ENCODE measurements around the gene TRPV3. TPM values are rescaled to one million over a fixed set of nuclear protein-coding genes. Genes with fewer than 3 reads are reported as not detected.

TRPV3 gene
- total and polyA plus RNA-seq, 2 of the 13 experiments (the other 11 are each of a cell fraction or from before 2014, with no cell fraction given), result 0.90 to 1.0 TPM

DNA sequence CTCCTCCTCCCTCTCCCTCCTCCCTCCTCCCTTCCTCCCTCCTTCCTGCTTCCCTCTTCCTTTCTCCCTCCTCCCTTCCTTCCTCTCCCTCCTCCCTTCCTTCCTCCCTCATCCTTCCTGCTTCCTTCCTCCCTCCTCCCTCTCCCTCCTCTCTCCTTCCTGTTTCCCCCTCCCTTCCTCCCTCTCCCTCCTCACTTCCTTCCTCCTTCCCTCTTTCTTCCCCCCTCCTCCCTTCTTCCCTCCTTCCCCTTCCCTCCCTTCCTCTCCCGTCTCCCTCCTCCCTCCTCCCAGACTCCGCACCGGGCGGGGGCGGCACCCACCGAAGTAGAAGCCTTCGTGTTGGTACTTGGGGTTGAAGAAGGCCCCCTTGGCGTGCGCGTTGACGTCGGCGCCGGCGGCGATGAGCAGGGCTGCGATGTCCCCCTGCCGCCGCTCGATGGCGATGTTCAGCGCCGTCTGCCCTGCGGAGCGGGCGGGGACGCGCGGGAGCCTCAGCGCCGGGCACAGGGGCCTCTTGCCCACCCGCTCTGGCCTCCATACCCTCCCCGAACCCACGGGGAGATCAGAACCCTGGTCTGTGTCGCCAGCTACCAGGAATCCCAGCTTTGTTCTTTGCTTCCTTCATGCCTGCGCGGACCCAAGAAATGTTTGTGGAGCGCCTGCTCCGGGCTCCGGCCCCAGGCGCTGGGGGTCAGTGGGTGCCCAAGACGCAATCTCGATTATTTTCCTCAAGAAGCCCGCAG is 22.2 kb downstream of the TRPV3 start (continued):
- TF ChIP-seq, protein P1, sequence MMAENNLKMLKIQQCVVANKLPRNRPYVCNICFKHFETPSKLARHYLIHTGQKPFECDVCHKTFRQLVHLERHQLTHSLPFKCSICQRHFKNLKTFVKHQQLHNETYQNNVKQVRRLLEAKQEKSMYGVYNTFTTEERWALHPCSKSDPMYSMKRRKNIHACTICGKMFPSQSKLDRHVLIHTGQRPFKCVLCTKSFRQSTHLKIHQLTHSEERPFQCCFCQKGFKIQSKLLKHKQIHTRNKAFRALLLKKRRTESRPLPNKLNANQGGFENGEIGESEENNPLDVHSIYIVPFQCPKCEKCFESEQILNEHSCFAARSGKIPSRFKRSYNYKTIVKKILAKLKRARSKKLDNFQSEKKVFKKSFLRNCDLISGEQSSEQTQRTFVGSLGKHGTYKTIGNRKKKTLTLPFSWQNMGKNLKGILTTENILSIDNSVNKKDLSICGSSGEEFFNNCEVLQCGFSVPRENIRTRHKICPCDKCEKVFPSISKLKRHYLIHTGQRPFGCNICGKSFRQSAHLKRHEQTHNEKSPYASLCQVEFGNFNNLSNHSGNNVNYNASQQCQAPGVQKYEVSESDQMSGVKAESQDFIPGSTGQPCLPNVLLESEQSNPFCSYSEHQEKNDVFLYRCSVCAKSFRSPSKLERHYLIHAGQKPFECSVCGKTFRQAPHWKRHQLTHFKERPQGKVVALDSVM (CRISPR knock-in tag; IDR thresholded peaks at IDR 0.05), result peak; percentile 11; the same call in 1 of the 2 replicates
- TF ChIP-seq ZFP90 (CRISPR knock-in tag; IDR thresholded peaks at IDR 0.05; ENCODE audit: borderline replicate concordance) (0 out of 2 replicates have a peak, but pooled peaks have one; percentile 32), STAG1 (CRISPR knock-in tag; IDR thresholded peaks at IDR 0.05) (peak; percentile 59)

DNA sequence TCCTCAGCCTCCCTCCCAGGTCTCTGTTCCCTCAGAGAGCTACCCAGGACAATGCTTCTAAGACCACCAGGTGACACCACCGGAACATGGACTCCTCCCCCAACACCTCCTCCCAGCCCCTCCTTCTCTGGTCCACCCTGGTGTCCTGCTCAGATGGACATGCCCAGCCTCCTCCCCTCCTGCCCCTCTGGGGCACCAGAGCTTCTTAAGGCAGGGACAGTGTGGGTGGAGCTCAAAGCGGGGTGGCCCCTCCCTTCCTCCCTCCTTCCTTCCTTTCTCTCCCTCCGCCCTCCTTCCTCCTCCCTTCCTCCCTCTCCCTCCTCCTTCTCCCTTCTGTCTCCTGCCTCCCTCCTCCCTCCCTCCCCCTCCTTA is 22.7 kb downstream of the TRPV3 start:
- intact Hi-C loops (cut with micrococcal nuclease; ENCODE audit: unreplicated experiment), result loop anchor here (5.0 kb wide), 1 partner anchor 63 kb away; the partner anchor contains the start of gene SPATA22
- POLR2A ChIA-PET, result interaction anchor here (1.0 kb wide), 1 partner anchor 101 kb away, joined by 3 read pairs; the partner anchor contains the start of genes CTNS and SHPK
- H3K9ac ChIP-seq (ENCODE audit: insufficient read depth, low read depth, low read length), result no peak overlapping the region
- 36% methylated on average over 3 of the region's 3 CpGs for WGBS (ENCODE audit: low lambda C conversion rate)
- FAIRE-seq (no peak), ATAC-seq (no peak), DNase-seq (ENCODE audit: low spot score) (no peak)
- H2AFZ ChIP-seq (ENCODE audit: low read length), result no peak overlapping the region
- in situ Hi-C loops (cut with HindIII; ENCODE audit: extremely low pct_ligation_motif_present, low pct_unique_long_range_greater_than_20kb), result no loop called here
- peaks cover 38% of the 10 kb centered on the region for H3K4me1 ChIP-seq (ENCODE audit: insufficient read depth, low read length)
- no peaks in the 10 kb centered on the region for H4K20me1 ChIP-seq (ENCODE audit: insufficient read depth, low read length)
- TF ChIP-seq ZNF263 (CRISPR knock-in tag; IDR thresholded peaks at IDR 0.05) (peak; percentile 73), ZNF292 (CRISPR knock-in tag; IDR thresholded peaks at IDR 0.05; ENCODE audit: borderline replicate concordance, low read depth) (no peak), PCBP1 (IDR thresholded peaks at IDR 0.05; ENCODE audit: borderline replicate concordance, low read depth, low read length) (0 out of 2 replicates have a peak, but pooled peaks have one; percentile 14)
- TF ChIP-seq, protein P2, sequence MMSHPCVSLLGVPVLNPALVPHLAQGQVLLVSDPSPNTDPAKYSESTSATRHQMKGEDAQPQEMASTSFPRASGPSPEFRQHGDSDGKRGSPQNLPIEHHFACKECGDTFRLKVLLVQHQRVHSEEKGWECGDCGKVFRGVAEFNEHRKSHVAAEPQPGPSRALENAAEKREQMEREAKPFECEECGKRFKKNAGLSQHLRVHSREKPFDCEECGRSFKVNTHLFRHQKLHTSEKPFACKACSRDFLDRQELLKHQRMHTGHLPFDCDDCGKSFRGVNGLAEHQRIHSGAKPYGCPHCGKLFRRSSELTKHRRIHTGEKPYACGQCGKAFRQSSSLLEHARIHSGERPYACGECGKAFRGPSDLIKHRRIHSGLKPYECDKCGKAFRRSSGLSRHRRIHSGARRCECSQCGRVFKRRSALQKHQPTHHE (CRISPR knock-in tag; IDR thresholded peaks at IDR 0.05; ENCODE audit: borderline replicate concordance), result no peak
- no peaks in the 10 kb centered on the region for H3K79me2 ChIP-seq (ENCODE audit: insufficient read depth, low read length)
- H3K36me3 ChIP-seq (replicated peaks in 1 of 2; ENCODE audit: control insufficient read depth in 1 of 2, insufficient read depth in 2 of 2, low read length in 2 of 2), result no peaks in the 10 kb centered on the region
- CTCF ChIA-PET (ENCODE audit: low intra/inter-chr PET ratio, low total read pairs), result no interaction called here
- BruUV-seq (replicated peaks), result no TSS peak
- peak overlapping the region; percentile 23; the same call in 1 of the 2 replicates for H3K4me2 ChIP-seq (ENCODE audit: low read depth, low read length)
- no peak overlapping the region; a peak in 1 of 6 replicates for H3K4me3 ChIP-seq (replicated peaks in 1 of 3; ENCODE audit: insufficient read depth in 1 of 3, low read depth in 2 of 3, low read length in 3 of 3)
- no peaks in the 10 kb centered on the region for H3K27me3 ChIP-seq (ENCODE audit: control insufficient read depth in 1 of 2, insufficient read depth in 2 of 2, low read length in 2 of 2)
- no peak overlapping the region for H3K27ac ChIP-seq (ENCODE audit: extremely low read length, insufficient read depth, low read length)
- no peaks in the 10 kb centered on the region for H3K9me3 ChIP-seq (ENCODE audit: low read length)
